Erythroblast (primary cell): ENCODE measurements around the gene AMPH.

Source experiments
- DNase-seq, 2 experiments: peaks; one replicate each; lab custom pipeline; 2025; lab: John Stamatoyannopoulos, UW
- GATA1 ChIP-seq: IDR thresholded peaks from 2 replicates; pipeline ENCODE4 v1.6.1; 2011; ENCODE audit warnings: low read depth, mild to moderate bottlenecking, control low read depth, low read length, moderate library complexity
- POLR2A ChIP-seq: IDR thresholded peaks from 2 replicates; pipeline ENCODE4 v1.6.1; 2011; ENCODE audit warnings: mild to moderate bottlenecking, low read length

AMPH gene

GRCh38 chr7:38335492-38336147 is 295.6 kb downstream of the AMPH start:
- no peak for TF ChIP-seq GATA1
- no peak for TF ChIP-seq POLR2A

GRCh38 chr7:38335128-38335491 is 296.1 kb downstream of the AMPH start:
- no peak for DNase-seq
- TF ChIP-seq GATA1 (no peak), POLR2A (no peak)

More at GRCh38 chr7:38335492-38336147, 295.6 kb downstream of the AMPH start:
- DNase-seq, result peak; percentile 83 to 84

DNA sequence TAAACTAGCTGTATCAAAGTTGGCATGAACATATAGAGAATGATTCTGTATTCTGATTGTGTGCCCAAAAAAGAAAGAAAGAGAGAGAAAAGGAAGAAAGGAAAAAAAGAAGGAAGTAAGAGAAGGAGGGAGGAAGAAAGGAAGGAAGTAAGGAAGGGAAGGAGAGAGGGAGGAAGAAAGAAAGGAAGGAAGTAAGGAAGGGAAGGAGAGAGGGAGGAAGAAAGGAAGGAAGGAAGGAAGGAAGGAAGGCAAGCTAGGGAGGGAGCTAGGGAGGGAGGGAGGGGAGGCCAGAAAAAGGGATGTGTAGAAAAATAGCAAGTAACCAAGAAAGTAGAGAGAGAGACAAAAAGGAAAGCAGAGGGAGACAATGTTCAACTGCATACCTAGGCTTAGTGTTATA is 297.0 kb downstream of the AMPH start:
- TF ChIP-seq GATA1 (no peak), POLR2A (no peak)

More for the DNA sequence above, 297.0 kb downstream of the AMPH start:
- no peak for DNase-seq
